ENCODE results near the gene ZFPM1.

Gene ZFPM1

GRCh38 chr16:88508376-88508867 is 55.3 kb downstream of the ZFPM1 start:
- no peak for TF ChIP-seq CTCF (conservative IDR thresholded peaks at IDR 0.05; ENCODE audit: control insufficient read depth, insufficient read depth, low read depth, low read length)
- no peak overlapping the region for H3K4me3 ChIP-seq (ENCODE audit: control insufficient read depth, low read depth, low read length)

DNA sequence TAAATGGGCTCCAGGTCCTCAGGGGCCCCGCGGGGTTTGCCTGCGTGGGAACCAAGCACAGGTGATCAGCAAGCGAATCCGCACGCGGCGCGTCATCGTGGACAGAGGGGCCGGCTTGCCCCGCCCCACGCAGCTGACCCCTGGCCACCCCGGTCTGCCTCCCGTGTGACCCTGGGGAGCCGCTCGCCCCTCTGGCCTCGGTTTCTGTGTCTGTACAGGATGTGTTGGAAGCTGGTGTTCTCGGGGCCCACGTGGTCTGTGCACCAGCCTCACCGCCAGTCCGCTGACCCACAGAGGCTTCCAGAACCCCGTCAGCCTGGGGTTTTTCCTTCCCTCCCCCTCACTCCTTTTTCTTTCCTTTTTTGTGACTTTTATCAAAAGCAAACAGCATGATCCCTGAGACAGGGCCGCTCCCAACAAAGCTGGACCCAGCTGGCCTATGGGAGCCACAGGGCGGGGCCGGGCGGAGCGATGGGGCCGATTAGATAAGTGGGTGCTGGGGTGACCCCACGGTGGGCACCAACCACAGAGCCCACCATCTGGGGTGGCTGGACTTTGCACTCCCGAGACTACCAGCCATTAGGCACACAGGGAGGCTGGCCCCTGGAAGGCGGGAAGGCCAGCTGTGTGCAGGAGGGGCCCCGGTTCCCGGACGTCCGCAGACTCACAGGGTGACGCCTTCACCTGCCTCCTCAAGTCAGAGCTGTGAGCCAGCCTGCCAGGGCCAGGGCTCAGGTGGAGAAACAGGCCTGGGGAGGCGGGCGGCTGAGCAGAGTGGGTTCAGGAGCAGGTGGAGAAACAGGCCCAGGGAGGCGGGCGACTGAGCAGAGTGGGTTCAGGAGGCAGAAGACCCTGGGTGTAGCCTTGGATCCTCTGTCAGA is 56.0 kb downstream of the ZFPM1 start:
- DNase-seq (ENCODE audit: low read depth): no peak
- no peak for TF ChIP-seq CTCF (conservative IDR thresholded peaks at IDR 0.05; ENCODE audit: control insufficient read depth, insufficient read depth, low read depth, low read length)
- H3K4me3 ChIP-seq (ENCODE audit: control insufficient read depth, low read depth, low read length): no peak overlapping the region

More at GRCh38 chr16:88508376-88508867, 55.3 kb downstream of the ZFPM1 start:
- no peak for DNase-seq (ENCODE audit: low read depth)

- no peak for DNase-seq (ENCODE audit: low read depth)
- no peak for TF ChIP-seq CTCF (conservative IDR thresholded peaks at IDR 0.05; ENCODE audit: control insufficient read depth, insufficient read depth, low read depth, low read length)
- H3K4me3 ChIP-seq (ENCODE audit: control insufficient read depth, low read depth, low read length): no peak overlapping the region
These were observed 56.6 kb downstream of the ZFPM1 start for GRCh38 chr16:88509749-88510069.

GRCh38 chr16:88510091-88510994 is 57.3 kb downstream of the ZFPM1 start:
- DNase-seq (ENCODE audit: low read depth): no peak
- H3K4me3 ChIP-seq (ENCODE audit: control insufficient read depth, low read depth, low read length): no peak overlapping the region
- no peak for TF ChIP-seq CTCF (conservative IDR thresholded peaks at IDR 0.05; ENCODE audit: control insufficient read depth, insufficient read depth, low read depth, low read length)

DNA sequence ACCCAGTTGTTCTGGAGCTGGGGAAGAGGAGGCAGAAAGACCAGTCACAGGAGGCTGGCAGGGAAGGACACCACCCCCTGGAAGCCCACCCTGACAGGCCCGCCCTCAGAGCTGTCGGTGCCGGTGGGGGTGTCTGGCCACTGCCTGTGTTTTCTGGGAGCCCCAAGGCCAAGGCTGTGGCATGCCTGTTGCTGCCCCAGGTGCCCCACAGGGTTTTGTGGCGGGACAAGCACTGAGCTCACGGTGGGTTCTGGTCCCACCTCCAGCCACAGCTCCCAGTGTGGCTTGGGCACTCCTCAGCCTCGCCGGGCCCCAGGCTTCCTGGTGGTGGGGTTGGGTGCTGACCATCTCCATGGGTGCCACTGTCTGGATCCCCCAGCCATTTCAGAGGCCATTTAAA is 58.0 kb downstream of the ZFPM1 start:
- H3K4me3 ChIP-seq (ENCODE audit: control insufficient read depth, low read depth, low read length): no peak overlapping the region
- no peak for TF ChIP-seq CTCF (conservative IDR thresholded peaks at IDR 0.05; ENCODE audit: control insufficient read depth, insufficient read depth, low read depth, low read length)
- DNase-seq (ENCODE audit: low read depth): no peak

- DNase-seq (ENCODE audit: low read depth): no peak
- TF ChIP-seq CTCF (conservative IDR thresholded peaks at IDR 0.05; ENCODE audit: control insufficient read depth, insufficient read depth, low read depth, low read length): no peak
- no peak overlapping the region for H3K4me3 ChIP-seq (ENCODE audit: control insufficient read depth, low read depth, low read length)
These were observed 58.8 kb downstream of the ZFPM1 start for GRCh38 chr16:88511906-88512305.

All from fibroblast of mammary gland (primary cell).